ENCODE measurements around the gene KLHL29. TPM values are rescaled to one million over a fixed set of nuclear protein-coding genes. Genes with fewer than 3 reads are reported as not detected.

KLHL29 gene
- total RNA-seq, 1 experiment from 2014 or later, result 16.7 TPM

DNA sequence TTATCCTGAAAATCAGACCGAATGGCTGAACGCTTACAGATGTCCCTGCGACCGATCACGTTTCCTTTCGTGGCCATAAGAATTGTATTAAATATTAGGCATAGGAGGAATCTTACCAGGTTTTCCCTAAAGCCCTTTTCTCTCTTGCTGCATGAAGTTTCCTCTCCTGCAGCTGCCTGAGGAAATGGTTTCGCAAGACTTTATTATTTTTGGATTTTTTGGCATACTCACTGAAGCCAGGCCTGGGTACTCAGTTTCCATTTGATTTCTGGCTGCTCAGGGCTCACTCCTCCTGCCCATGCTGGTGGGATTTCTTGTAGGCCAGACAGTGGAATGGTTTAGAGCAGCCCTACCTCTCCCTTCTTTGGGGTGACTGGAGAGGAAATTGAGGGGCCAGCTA, 114.0 kb downstream of the KLHL29 start:
- no TSS peak for BruUV-seq (replicated peaks)
- ChIA-PET CTCF (no interaction called here), POLR2A (no interaction called here), RAD21 (ENCODE audit: low non-redundant PET in 1 of 2, low total read pairs in 2 of 2, uncharacterized antibody in 2 of 2, unreplicated experiment in 2 of 2) (no interaction called here)
- DNase-seq (ENCODE audit: low read depth, low spot score), result no peak
- H3K9me2 ChIP-seq (ENCODE audit: insufficient read depth), result no peaks in the 10 kb centered on the region
- no peaks in the 10 kb centered on the region for H3K79me2 ChIP-seq (ENCODE audit: insufficient read depth, low read length)
- H4K20me1 ChIP-seq (ENCODE audit: insufficient read depth), result no peaks in the 10 kb centered on the region
- H3K36me3 ChIP-seq (ENCODE audit: control insufficient read depth in 1 of 2, insufficient read depth in 2 of 2, low read length in 2 of 2), result no peaks in the 10 kb centered on the region
- no peak overlapping the region for H3K4me2 ChIP-seq (ENCODE audit: low read length)
- 0 out of 2 replicates have a peak, but pooled peaks have one; percentile 19 for TF ChIP-seq CEBPB (IDR thresholded peaks at IDR 0.05; ENCODE audit: low read depth)
- no peak for TF ChIP-seq ZBTB33 (IDR thresholded peaks at IDR 0.05; ENCODE audit: extremely low read depth, insufficient replicate concordance, low read length)
- H2AFZ ChIP-seq (ENCODE audit: low read depth, low read length, poor library complexity, severe bottlenecking), result no peak overlapping the region
- no peak overlapping the region for H3K27ac ChIP-seq (ENCODE audit: low read depth, low read length)
- no peak overlapping the region for H3K9ac ChIP-seq (ENCODE audit: low read length)
- ATAC-seq, result no peak
- H3K9me3 ChIP-seq (ENCODE audit: control insufficient read depth in 1 of 2, insufficient read depth in 1 of 2, low read depth in 1 of 2, low read length in 2 of 2), result no peaks in the 10 kb centered on the region
- H3K27me3 ChIP-seq (ENCODE audit: insufficient read depth, low read length), result no peaks in the 10 kb centered on the region
- intact Hi-C loops (cut with micrococcal nuclease), result no loop called here
- peaks cover 4 to 9% of the 10 kb centered on the region in 2 experiments; a peak in 1 of 4 replicates for H3K4me1 ChIP-seq (ENCODE audit: control insufficient read depth in 1 of 2, insufficient read depth in 2 of 2, low read length in 2 of 2)
- no peak overlapping the region for H3K4me3 ChIP-seq (replicated peaks in 1 of 2; ENCODE audit: low read depth in 1 of 2, low read length in 2 of 2)

DNA sequence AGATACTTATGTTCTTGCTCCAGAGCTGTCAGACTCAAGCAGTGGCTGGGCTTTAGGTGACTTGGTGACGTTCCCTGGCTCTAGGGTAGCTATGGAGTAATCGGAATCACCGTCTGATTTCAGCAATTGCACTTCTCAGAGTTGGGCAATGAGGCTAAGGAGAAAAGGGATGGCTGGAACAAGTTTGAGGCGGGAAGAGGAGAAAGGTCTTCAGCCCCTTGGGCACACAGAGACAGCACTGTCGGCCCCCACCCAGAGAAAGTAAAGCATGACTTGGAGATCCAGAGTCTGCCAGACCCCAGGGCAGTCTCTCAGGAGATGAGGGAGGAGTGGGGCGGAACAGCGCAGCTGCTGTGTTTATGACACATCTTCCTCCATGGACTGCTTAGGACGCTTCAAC, 114.5 kb downstream of the KLHL29 start:
- no peak overlapping the region for H3K4me3 ChIP-seq (replicated peaks in 1 of 2; ENCODE audit: low read depth in 1 of 2, low read length in 2 of 2)
- H3K79me2 ChIP-seq (ENCODE audit: insufficient read depth, low read length), result no peaks in the 10 kb centered on the region
- H3K27me3 ChIP-seq (ENCODE audit: insufficient read depth, low read length), result no peaks in the 10 kb centered on the region
- intact Hi-C loops (cut with micrococcal nuclease), result no loop called here
- no peak overlapping the region for H3K9ac ChIP-seq (ENCODE audit: low read length)
- DNase-seq (ENCODE audit: low read depth, low spot score), result no peak
- BruUV-seq (replicated peaks), result no TSS peak
- H3K27ac ChIP-seq (ENCODE audit: low read depth, low read length), result no peak overlapping the region
- POLR2A ChIA-PET, result no interaction called here
- H2AFZ ChIP-seq (ENCODE audit: low read depth, low read length, poor library complexity, severe bottlenecking), result no peak overlapping the region
- H4K20me1 ChIP-seq (ENCODE audit: insufficient read depth), result no peaks in the 10 kb centered on the region
- RAD21 ChIA-PET (ENCODE audit: low non-redundant PET in 1 of 2, low total read pairs in 2 of 2, uncharacterized antibody in 2 of 2, unreplicated experiment in 2 of 2), result no interaction called here
- no peaks in the 10 kb centered on the region for H3K36me3 ChIP-seq (ENCODE audit: control insufficient read depth in 1 of 2, insufficient read depth in 2 of 2, low read length in 2 of 2)
- H3K4me1 ChIP-seq (ENCODE audit: control insufficient read depth in 1 of 2, insufficient read depth in 2 of 2, low read length in 2 of 2), result peaks cover 4 to 9% of the 10 kb centered on the region in 2 experiments; a peak in 1 of 4 replicates
- no peaks in the 10 kb centered on the region for H3K9me2 ChIP-seq (ENCODE audit: insufficient read depth)
- CTCF ChIA-PET, result no interaction called here
- no peak overlapping the region for H3K4me2 ChIP-seq (ENCODE audit: low read length)
- no peak for ATAC-seq
- TF ChIP-seq ZFX (IDR thresholded peaks at IDR 0.05), result no peak
- no peak for TF ChIP-seq SIN3A (IDR thresholded peaks at IDR 0.05; ENCODE audit: low read depth)
- TF ChIP-seq SP1 (IDR thresholded peaks at IDR 0.05; ENCODE audit: low read depth), result no peak
- no peak for TF ChIP-seq FOSL1 (IDR thresholded peaks at IDR 0.05; ENCODE audit: low read depth)
- TF ChIP-seq POLR2AphosphoS5 (IDR thresholded peaks at IDR 0.05; ENCODE audit: low read depth, low read length), result no peak
- no peak for TF ChIP-seq MAX (IDR thresholded peaks at IDR 0.05)
- no peak for TF ChIP-seq YY1 (IDR thresholded peaks at IDR 0.05; ENCODE audit: extremely low read depth, insufficient replicate concordance, low read depth, low read length)
- no peak for TF ChIP-seq ZBTB33 (IDR thresholded peaks at IDR 0.05; ENCODE audit: extremely low read depth, insufficient replicate concordance, low read length)
- no peak for TF ChIP-seq POLR2A (IDR thresholded peaks at IDR 0.05; ENCODE audit: borderline replicate concordance, extremely low read depth, insufficient read depth, insufficient read length)
- no peak for TF ChIP-seq ATF3 (IDR thresholded peaks at IDR 0.05)
- TF ChIP-seq ZNF274 (IDR thresholded peaks at IDR 0.05; ENCODE audit: low read depth, low read length), result no peak
- TF ChIP-seq JUND (IDR thresholded peaks at IDR 0.05), result no peak
- no peaks in the 10 kb centered on the region for H3K9me3 ChIP-seq (ENCODE audit: control insufficient read depth in 1 of 2, insufficient read depth in 1 of 2, low read depth in 1 of 2, low read length in 2 of 2)
